Measurements from ENCODE around the gene TCP11.

Gene TCP11

DNA sequence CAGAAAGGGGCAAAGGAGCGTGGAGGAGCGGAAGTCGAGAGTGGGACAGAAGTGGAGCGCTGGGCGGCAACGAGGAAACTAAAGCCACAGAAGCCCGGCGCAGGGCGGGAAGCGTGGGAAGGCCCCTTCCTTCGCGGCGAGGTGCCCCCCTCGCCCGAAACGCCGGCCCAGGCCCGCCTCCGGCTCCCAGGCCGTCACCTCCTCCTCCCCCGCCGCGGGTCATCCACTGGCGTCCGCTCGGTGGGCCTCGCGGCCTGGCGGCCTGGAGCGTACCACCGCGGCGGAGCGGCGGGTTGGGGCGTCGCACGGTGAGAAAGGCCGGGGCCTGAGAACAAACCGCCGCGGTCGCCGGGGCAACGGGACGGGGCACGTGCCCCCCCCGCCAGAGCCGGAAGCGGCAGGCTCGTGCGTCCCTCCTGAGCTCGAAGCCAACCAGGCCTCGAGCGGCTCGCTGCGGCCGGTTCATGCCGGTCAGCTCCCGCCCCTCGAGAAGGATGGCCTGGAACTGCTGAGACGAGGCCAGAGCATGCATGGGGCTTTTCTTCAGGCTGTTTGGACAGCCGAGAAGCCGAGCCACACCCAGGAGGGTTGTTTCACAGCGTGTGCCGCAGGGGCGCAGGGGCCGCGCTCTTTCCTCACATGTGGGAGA, at the start of gene TCP11:
TSS of gene TCP11 (minus strand) at position 333 of the 649 bp plus-strand sequence. CDS start 469 bp downstream, outside the sequence.
- DNase-seq, result no peak

DNA sequence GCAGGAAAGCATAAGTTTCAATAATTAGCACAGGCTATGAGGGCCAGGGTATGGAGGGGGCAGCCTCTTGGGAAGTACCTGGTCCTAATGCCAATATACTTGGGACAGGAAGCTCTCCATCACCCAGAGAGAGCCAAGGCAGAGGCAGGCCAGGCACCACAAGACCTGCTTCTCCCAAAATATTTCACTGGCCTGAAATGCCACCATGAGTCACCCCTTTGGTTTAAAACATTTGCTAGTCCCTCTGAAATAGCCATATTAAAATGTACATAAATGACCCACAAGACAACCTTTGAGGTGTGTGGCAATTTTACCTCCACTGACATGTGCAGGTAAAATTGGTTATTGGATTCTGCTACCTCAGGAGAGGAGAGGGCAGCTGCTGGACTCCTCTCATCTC, 49.2 kb upstream of the TCP11 start:
- DNase-seq, result no peak

DNA sequence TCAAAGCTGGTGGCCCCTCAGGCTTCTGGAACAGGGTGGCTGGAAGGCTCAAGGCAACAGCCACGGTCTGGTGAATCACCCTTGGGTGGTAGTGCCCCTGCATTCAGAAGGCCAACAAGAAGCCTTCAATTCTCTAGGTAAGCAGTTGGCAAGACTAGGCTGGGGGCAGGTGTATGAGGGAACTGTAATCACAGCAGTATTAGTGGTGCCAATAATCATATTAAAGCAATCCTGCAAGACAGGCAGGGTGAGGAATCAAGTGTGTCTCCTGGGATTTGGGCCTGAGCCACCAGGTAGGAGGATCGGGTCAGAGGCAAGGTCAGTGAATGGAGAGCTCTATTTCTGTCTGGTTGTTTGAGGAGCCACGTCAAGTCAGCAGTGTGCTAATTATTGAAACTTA, 47.7 kb upstream of the TCP11 start:
- DNase-seq, result no peak

DNA sequence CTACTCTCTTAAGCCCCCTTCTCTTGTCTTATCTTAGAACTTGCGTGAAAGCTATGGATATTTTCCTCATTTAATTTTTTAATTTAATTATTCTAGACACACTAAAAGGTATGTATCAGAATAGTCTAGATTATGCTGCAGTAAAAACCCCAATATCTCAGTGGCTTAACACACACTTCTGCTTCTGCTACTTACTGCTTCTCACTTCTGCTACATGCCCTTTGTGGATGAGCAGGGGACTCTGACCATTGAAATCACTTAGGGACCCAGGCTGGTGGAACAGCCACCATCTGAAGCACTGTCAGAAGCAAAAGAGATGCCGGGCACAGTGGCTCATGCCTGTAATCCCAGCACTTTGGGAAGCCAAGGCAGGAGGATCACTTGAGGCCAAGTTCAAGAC, 45.4 kb upstream of the TCP11 start:
- DNase-seq, result no peak

DNA sequence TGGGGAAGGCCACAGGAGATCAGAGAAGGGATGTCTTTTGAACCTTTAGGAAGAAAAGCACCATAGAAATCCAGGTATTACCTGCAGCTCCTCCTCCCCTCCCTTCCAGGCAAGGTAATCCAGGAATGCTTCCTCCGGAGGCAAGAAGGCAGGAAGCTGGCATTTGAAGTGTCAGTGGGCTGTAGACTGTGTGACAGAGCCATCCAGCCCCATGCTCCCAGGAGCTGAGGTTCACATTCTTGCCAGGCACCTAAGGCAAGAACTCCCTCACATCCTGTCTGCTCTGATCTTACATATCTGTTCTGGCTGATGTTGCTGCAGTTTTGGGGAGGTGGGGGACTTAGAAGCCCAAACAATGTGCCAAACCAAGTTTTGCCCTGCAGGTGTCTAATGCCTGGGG, 44.8 kb upstream of the TCP11 start:
- no peak for DNase-seq

DNA sequence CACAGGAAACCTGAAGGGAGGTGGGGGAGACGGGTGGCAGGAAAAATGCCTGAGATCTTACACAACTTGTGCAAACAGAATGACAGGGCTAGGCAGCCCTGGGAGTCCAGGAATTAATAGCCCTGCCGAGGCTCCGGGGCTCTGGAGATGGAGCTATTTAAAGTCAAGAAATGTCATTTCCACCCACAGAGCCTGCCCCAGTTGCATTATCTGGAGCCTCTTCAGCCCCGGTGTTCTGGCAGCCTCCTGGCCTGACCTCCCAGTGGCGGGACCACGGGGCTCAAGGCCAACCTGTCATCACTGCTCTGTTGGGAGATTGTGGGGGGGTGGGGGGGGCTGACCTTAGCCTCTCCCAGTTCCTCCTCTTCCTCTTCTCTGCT, 44.2 kb upstream of the TCP11 start:
- DNase-seq, result no peak

DNA sequence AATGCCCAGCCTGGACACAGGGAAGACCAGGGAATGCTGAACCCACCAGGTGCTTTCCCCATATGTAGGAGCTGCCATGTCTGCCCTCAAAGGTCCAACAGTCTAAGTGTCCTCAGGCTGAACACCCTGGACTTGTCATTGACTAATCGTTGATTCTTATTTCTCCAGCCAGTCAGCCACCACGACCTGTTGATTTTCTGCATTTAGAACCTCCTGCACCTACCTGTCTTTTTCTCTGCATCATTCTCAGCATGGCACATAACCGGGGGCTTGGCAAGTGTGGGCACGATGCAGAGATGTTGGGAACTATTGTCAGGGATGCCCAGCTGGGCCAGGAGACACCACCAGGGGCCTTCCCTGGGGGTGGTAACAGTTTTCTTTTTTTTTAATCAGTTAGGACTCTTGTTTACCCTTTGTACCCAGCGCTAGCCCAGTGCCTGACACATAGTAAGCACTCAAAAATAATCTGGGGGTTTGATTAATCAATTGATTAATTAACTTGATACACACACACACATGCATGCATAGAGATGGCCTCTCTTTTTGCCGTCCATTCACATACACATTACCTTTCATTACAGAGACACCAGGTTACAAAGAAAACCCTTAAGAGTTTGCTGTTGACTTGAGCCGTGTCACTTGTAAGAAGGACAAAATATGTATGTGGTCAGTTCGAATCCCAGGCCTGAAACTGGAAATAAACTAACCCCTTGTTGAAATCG, 43.6 kb upstream of the TCP11 start:
- no peak for DNase-seq

DNA sequence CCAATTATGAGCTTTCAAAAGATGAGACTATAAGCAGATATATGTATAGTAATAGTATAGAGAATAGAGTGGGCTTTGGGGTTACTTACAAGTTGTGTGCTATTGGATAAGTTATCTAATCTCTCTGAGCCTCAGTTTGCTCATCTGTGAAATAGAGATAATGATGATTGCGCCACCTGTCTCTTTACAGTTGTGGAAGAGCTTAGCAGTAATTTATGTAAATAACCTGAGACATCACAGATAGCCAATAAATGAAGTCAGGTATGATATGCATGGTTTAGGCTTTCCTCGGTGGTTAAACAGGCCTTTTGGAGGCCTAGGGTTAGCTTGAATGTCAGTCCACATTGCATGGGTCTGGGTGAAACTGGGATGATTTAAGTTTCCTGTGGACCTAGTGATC, 42.8 kb upstream of the TCP11 start:
- no peak for DNase-seq

DNA sequence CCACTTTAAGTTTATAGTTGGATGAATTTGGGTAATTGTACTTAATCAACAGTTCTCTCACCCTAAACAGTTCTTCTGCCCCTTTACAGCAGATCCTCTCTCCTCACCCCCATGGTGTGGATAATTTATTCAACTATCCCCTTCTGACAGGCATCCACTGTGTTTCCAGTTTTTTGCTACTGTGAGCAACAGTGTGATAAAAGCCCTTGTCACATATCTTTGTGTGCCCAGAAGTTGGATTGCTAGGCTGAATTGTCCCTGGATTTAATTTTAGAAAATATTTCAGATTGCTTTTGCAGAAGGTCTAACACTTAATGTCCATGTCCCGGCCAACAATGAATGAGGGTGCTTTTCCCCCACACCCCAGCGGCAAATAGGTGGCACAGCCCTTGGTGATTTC, 42.1 kb upstream of the TCP11 start:
- no peak for DNase-seq

DNA sequence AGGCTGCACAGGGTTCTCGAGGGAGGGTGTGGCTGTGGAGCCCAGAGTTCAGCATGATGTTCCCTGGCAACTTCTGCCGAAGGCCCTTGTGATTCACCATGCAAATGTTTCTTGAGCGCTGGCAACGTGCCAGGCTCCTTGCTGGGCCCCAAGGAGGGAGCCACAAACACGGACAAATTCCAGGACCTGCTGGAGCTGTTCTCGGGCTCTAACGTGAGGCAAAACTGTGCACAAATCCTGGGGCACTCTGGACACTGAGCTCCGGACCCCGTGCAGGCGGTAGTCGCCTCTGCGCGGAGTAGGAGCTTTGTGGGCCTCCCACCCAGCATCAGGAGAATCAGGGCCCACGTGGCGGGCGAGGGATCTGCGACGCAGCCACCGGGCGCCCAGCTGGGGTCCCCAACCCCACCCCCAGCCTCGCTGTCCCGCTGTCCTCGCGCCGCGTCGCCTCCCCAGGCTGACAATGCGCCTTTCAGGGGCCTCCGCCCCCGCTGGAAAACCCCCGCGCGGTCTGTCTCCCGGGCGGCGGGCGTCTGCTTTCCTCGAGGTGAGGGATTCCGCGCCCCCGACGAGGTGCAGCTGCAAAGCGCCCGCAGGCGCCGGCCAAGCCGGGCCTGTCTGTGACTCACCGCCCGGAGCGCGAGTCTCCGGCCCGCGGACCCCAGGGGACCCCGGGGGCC, 40.9 kb upstream of the TCP11 start:
- DNase-seq, result no peak

DNA sequence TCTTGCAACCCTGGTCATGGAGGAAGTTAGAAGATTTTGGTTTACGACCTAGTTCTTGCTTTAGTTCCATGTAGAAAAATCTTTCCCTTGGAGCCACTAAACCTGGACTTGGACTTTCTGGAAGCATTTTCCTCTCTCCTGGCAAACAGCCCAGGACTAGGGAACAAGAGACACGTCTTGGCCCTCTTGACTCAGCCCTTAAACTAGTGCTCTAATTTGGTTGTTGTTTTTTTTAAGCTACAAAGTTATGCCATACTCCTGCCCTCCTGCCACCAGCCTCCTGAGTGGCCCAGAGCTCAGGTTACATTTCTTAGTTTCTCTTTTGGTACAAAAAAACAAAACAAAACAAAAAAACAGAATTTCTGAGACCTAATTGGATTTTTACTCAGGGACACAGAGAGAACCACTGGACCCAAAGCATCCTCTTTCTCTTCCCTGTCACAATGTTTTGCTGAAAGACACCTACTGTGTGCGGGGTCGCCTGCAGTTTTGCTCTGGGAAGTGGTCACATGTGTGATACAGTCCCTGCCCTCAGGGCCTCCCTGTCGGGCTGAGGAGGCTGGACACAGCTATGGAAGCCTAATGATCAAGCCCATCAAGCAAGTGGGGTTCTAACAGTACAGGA, 40.3 kb upstream of the TCP11 start:
- no peak for DNase-seq

DNA sequence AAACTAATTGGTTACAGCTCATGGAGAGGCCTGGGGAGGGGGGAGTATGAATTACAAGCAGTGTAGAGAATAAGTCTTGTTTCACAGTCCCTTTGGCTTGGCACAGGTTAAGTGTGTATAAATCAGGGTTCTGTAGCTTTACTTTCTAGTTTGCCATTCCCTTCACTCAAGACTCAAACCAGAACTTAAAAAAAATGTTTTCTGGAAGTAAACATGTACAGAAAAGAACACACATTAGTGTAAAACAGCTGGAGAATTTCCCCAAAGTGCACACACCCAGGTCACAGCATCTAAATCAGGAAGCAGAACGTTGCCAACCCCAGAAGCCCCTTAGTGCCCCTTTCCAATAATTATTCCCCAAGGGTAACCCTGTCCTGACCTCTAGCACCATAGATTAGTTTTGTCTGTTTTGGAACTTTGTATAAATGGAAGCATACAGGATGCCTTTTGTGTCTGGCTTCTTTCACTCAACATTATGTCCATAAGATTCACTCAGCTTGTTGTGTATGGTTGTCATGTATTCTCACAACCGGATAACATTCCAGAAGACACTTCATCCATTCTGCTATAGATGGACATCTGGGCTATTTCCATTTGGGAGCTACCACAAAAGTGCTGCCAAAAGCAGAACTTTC, 38.9 kb upstream of the TCP11 start:
- no peak for DNase-seq

DNA sequence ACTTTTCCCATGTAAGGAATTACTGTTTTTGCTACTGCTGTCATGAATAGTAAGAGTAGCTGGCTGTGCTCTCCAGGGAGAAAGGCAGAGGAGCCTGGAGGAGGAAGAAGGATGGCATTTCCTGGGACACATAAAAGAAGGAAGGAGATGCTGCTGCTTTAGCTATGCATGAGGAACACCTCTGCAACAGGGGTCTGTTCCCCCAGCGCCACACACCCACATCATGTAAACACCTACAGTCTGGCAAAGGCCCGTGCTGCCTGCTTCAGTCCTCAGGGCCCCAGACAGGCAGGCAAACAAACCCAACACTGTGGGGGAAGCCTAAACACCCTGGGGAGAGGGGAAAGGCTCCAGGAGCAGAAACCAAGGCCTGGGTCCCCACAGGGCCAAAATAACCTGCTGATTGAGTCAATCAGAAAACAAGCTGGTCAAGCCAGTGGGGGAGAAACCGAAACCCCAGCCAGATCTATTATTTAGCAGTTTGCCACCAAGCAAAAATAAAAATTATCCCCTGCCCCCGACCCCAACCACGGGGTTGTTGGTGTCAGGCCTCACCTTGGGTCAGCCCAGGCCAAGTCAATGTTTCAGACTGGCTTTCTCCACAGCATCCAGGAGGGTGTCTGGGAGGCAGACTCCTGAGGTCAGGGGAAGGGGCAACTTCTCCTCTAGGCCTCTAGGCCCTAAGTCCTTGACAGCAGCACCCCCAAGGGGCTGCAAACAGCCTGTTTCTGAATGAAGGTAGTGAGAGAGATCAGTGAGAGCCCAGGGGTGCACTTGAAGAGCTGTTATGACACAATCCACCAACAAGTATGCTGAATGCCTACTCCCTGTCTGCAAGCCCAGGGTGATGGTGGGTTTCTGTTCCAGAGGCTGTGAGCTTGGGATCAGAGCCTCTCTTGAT, 38.0 kb upstream of the TCP11 start:
- DNase-seq, result no peak

DNA sequence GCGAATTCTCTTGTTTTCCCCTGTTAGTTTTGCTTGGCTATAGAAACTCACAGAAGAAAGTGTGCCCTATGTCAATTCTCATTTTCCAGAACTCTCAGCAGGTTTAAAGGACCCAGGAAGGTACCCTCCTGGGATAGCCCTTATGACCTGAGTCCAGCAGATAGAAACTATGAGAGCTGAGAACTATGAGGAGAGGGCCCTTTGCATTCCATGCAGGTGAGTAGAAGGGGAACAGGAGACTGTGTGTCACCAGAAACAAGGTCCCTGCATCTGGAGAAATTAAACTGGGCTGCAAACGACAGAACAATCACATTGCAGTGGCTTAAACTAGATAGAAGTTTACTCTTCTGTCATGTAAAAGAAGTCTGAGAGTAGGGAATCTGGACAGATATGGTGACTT, 36.9 kb upstream of the TCP11 start:
- no peak for DNase-seq

DNA sequence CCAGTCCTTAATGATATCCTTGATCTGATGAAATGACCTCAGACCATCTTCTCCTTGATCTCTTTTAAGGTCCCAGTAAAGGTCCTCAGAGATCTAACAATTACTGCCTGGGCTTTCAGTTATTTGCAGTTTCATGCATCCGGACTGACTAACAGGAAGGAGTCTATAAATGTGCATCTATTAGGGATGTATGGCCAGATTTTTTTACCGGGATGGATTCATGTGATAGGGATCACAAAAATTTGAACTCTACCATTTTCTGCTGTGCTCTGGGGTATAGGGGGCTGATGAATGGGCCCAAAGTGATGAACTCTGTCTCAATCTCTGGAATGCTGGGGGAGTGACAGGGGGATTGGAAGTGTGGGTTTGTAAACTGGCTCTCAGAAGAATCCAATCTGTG, 36.5 kb upstream of the TCP11 start:
- no peak for DNase-seq

DNA sequence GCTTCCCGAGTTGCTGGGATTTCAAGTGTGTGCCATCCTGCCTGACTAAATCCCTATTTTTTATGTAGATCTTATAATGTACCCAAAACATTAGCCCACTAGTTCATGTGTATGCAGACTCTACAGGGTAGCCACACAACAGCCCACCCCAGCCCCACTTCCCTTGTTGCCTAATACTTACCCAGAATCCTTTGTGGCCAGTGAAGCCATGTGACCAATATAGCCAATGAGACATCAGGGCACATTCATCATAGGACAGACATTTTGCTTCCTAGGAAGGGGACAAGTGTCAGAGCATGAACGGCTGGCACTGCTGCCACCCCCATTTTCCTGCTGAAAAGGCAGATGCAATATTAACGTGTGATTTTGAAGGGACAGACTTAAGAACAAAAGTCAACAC, 36.0 kb upstream of the TCP11 start:
- DNase-seq, result no peak

DNA sequence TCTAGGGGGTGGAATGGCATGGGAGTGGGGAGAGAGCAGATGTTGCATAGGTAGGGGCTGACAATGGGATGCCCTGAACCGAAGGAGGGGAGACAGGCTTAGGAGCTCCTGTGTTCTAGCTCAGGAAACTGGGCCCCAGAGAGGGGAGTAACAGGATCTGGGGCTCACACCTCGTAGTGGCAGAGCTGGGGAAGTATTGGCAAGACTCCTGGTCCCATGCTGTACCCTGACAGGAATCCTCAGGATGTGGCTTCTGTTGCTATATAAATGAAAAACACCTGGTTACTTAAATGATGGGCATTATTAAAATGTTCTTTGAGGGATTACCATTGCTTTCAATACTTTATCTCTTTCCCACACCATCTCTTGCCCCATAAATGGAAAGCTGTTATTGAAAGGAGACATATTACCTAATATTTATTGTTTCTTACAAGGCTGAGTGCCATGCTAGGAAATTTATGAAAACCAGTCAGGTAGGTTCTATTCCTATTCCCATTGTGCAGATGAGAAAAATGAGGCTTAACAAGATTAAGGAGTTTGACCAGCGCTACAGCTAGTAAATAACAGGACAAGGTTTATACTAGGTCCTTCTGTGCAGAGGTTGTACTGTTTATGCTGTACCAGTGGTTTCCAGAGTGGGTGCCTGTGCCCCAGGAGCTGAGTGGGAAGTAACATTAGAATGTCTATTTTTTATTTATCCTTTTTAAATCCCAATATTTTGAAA, 35.3 kb upstream of the TCP11 start:
- DNase-seq, result no peak

DNA sequence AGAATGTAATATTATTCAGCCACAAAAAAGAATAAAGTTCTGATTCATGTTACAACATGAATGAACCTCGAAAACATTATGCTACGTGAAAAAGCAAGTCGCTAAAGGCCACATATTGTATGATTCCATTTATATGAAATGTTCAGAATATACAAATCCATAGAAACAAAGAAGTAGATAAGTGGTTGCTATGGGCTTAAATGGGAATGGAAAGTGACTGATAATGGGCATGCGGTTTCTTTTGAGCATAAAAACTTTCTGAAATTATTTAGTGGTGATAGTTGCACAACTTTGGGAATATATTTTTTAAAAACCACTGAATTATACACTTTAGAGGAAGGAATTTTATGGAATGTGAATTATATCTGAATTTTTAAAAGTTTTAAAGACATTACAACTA, 33.4 kb upstream of the TCP11 start:
- no peak for DNase-seq

DNA sequence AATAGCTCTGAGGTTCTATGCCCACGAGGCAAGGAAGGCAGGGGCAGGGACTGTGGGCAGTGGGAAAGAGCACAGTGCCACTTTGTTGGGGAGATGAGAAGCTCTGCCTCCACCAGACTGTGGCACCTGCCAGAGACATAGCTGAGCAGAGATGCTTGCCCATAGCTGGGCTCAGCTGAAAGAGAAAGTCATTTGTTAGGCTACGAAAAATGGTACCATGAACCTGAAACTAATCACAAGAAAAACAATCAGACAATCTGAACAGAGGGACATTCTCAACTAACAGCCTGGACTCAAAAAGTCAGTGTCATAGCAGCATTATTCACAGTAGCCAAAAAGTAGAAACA, 32.9 kb upstream of the TCP11 start:
- DNase-seq, result no peak

DNA sequence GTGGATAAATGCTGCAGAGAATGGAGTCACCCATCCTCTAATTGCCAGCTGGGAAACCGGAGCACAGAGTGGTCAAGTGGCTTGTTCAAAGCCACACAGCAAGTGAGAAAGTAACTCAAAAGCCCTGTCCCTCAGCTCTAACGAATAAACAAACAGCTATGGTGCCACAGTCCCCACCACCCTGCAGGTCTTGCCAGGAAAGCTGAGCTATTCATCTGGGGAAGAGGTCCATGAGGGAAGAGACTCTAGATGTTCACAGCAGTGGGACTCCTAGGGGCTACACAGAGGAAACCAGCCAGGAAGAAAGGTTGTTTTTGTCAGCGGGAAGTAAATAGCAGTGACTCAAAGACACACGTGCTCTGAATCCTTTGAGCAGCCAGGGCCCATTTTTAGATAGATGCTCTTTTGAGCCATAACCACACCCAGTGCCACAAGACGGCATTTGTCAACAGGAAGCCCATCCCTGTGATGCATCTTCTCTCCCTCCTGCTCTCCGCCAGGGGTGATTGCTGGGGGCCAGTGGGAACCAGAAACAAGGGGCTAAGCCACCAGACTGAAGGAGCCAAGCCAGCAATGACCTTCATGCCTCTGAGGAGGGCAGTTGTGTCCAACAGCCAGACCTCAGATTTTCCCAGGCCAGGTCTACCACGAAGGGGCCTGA, 32.4 kb upstream of the TCP11 start:
- no peak for DNase-seq

DNA sequence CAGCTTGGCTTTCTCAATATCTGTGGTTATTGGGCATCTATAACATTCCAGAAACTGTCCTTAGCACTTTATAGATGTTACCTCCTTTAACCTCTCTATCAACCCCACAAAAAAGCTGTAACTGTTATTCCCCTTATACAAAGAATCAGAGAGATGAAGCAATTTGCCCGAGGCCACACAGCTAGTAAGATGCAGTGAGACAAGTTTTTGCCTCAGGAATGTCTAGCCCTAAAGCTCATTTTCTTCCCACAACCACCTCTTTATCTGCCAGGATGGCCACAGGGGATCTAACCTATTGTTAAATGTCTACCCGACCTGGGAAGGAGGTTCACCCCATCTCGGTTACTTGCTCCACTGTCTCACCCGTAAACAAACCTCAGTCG, 31.9 kb upstream of the TCP11 start:
- DNase-seq, result no peak

Data from NCI-H510A (cell line).